GM12873 (cell line): ENCODE measurements around the gene GMPR.

Experiments used
- CTCF ChIP-seq: IDR thresholded peaks from 2 replicates; pipeline ENCODE4 v1.5.1; 2012; ENCODE audit warnings: low read depth, mild to moderate bottlenecking, moderate library complexity, low read length, control low read depth; ENCODE audit not compliant: insufficient read depth; ENCODE audit errors: missing control alignments

The GMPR gene

GRCh38 chr6:16274483-16274882, 36.1 kb downstream of the GMPR start:
- no peak for TF ChIP-seq CTCF

- no peak for TF ChIP-seq CTCF
Measured at GRCh38 chr6:16274885-16275589, 36.6 kb downstream of the GMPR start.

GRCh38 chr6:16277101-16277981, 39.0 kb downstream of the GMPR start:
- TF ChIP-seq CTCF = peak; percentile 42

DNA sequence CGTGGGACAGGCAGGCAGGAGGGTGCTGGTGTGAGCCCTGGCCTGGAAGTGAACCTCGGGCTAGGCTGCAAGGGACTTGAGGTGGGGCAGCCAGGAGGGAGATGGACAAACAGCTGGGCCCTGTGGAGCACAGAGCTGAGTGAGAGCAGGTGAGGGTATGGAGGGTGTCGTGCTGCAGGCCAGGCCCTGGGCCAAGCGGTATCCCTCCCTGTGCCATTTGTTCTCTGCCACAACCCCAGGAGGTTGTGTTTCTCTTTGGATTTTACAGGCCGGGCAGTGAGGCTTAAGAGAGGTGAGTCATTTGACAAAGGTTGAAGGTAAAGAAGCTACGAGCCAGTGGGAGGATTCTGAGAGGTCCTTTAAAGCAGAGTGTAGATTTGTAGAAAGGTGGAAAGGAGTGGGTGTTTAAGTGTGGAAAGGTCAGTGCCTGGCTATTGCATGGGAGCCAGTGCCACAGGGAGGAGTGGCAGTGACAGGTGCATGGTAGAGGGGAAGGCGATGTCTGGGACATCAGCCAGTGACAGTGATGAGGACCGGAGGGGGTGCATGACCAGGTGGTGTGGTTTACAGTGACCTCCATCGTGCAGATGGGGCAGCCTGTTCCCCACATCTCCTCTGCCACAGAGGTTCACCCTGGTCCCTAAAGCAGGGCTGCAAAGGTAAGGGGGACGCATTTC, 39.8 kb downstream of the GMPR start:
- TF ChIP-seq CTCF = no peak

GRCh38 chr6:16278750-16279149, 40.4 kb downstream of the GMPR start:
- TF ChIP-seq CTCF = no peak

- no peak for TF ChIP-seq CTCF
Measured at GRCh38 chr6:16279243-16279642, 40.9 kb downstream of the GMPR start.

GRCh38 chr6:16282370-16282769, 44.0 kb downstream of the GMPR start:
- no peak for TF ChIP-seq CTCF
